Panc1 (cell line): ENCODE measurements around the gene CSDE1.

Experiments
- CTCF ChIP-seq: fragments of 450-650 bp; IDR thresholded peaks from 2 replicates; pipeline ENCODE4 v1.5.1; 2017; ENCODE audit warnings: mild to moderate bottlenecking
- POLR2AphosphoS5 ChIP-seq: IDR thresholded peaks from 2 replicates; pipeline ENCODE4 v1.6.1; 2012; ENCODE audit warnings: mild to moderate bottlenecking, low read depth, low read length, moderate library complexity
- REST ChIP-seq, 2 experiments: IDR thresholded peaks; 2 replicates each; pipeline ENCODE4 v1.6.1; 2011 to 2012; ENCODE audit warnings: low read depth in 2 of 2, control low read depth in 1 of 2, low read length in 1 of 2, mild to moderate bottlenecking in 1 of 2, moderate library complexity in 1 of 2; ENCODE audit not compliant: insufficient read depth in 1 of 2
- SIN3A ChIP-seq: IDR thresholded peaks from 2 replicates; pipeline ENCODE4 v1.6.1; 2012; ENCODE audit warnings: low read depth, mild to moderate bottlenecking, low read length, moderate library complexity, borderline replicate concordance; ENCODE audit not compliant: insufficient read depth
- TCF7L2 ChIP-seq: IDR thresholded peaks from 2 replicates; pipeline ENCODE4 v1.6.1; 2011; ENCODE audit warnings: mild to moderate bottlenecking, low read depth, low read length, inconsistent platforms

- no peak for TF ChIP-seq POLR2AphosphoS5
- no peak for TF ChIP-seq CTCF
- no peak for TF ChIP-seq TCF7L2
- no peak for TF ChIP-seq REST (IDR thresholded peaks at IDR 0.05; ENCODE audit: insufficient read depth in 1 of 2, low read depth in 2 of 2, low read length in 1 of 2)
- no peak for TF ChIP-seq SIN3A
These were observed 38.9 kb downstream of the CSDE1 start for GRCh38 chr1:114718661-114719423.
